ENCODE measurements around the gene DHRS1.

DHRS1 gene

GRCh38 chr14:24260780-24261157 is 38.8 kb downstream of the DHRS1 start:
- no peak overlapping the region for H3K4me3 ChIP-seq (ENCODE audit: low read depth, low read length)
- TF ChIP-seq CTCF (IDR thresholded peaks at IDR 0.05; ENCODE audit: low read depth, low read length): no peak

GRCh38 chr14:24260026-24260779 is 39.4 kb downstream of the DHRS1 start:
- TF ChIP-seq CTCF (IDR thresholded peaks at IDR 0.05; ENCODE audit: low read depth, low read length): no peak

GRCh38 chr14:24259282-24260025 is 40.1 kb downstream of the DHRS1 start:
- no peak overlapping the region for H3K4me3 ChIP-seq (ENCODE audit: low read depth, low read length)
- no peak for TF ChIP-seq CTCF (IDR thresholded peaks at IDR 0.05; ENCODE audit: low read depth, low read length)

More at GRCh38 chr14:24260026-24260779, 39.4 kb downstream of the DHRS1 start:
- H3K4me3 ChIP-seq (ENCODE audit: low read depth, low read length): no peak overlapping the region

GRCh38 chr14:24258548-24259265 is 40.9 kb downstream of the DHRS1 start:
- TF ChIP-seq CTCF (IDR thresholded peaks at IDR 0.05; ENCODE audit: low read depth, low read length): no peak
- no peak overlapping the region for H3K4me3 ChIP-seq (ENCODE audit: low read depth, low read length)

- no peak overlapping the region for H3K4me3 ChIP-seq (ENCODE audit: low read depth, low read length)
- no peak for TF ChIP-seq CTCF (IDR thresholded peaks at IDR 0.05; ENCODE audit: low read depth, low read length)
These were observed 41.5 kb downstream of the DHRS1 start for GRCh38 chr14:24258119-24258518.

GRCh38 chr14:24256960-24257359 is 42.6 kb downstream of the DHRS1 start:
- H3K4me3 ChIP-seq (ENCODE audit: low read depth, low read length): no peak overlapping the region
- no peak for TF ChIP-seq CTCF (IDR thresholded peaks at IDR 0.05; ENCODE audit: low read depth, low read length)
